Measurements from ENCODE around the gene SPPL2C.

DNA sequence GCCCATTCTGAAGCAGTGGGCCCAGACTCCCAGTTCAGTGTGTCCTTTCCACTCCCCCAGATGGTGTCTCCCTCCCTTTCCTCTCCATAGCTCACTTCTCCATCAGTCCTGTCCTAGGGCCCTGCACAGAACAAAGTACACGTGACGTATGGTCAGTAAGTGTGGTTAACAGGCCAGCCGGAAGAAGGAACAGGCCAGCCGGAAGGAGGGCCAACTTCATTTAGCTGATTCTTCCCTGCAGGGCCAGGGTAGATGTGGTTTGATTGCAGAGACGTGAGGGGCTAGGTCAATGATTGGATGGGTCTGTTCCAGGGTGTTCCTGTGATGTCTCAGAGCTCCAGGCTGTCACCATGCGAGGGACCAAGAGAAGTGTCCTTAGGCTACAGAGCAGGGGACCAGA lies 28.9 kb upstream of the SPPL2C start:
- TF ChIP-seq, protein P1, sequence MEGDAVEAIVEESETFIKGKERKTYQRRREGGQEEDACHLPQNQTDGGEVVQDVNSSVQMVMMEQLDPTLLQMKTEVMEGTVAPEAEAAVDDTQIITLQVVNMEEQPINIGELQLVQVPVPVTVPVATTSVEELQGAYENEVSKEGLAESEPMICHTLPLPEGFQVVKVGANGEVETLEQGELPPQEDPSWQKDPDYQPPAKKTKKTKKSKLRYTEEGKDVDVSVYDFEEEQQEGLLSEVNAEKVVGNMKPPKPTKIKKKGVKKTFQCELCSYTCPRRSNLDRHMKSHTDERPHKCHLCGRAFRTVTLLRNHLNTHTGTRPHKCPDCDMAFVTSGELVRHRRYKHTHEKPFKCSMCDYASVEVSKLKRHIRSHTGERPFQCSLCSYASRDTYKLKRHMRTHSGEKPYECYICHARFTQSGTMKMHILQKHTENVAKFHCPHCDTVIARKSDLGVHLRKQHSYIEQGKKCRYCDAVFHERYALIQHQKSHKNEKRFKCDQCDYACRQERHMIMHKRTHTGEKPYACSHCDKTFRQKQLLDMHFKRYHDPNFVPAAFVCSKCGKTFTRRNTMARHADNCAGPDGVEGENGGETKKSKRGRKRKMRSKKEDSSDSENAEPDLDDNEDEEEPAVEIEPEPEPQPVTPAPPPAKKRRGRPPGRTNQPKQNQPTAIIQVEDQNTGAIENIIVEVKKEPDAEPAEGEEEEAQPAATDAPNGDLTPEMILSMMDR (IDR thresholded peaks at IDR 0.05; ENCODE audit: insufficient read depth, low read length, poor library complexity, severe bottlenecking): no peak
- no peak for TF ChIP-seq EZH2phosphoT487 (conservative IDR thresholded peaks at IDR 0.05; ENCODE audit: low read length)
